ENCODE results near the gene ABCB11.

The ABCB11 gene

GRCh38 chr2:168974428-168974827 is 56.7 kb downstream of the ABCB11 start:
- DNase-seq (ENCODE audit: low read depth) = no peak

GRCh38 chr2:168971261-168971660 is 59.9 kb downstream of the ABCB11 start:
- no peak for DNase-seq (ENCODE audit: low read depth)

- no peak for DNase-seq (ENCODE audit: low read depth)
Observed at GRCh38 chr2:168970711-168971233, 60.4 kb downstream of the ABCB11 start.

- DNase-seq (ENCODE audit: low read depth) = no peak
Observed at GRCh38 chr2:168969865-168970264, 61.3 kb downstream of the ABCB11 start.

GRCh38 chr2:168968342-168968741 is 62.8 kb downstream of the ABCB11 start:
- DNase-seq (ENCODE audit: low read depth) = no peak

- no peak for DNase-seq (ENCODE audit: low read depth)
Observed at GRCh38 chr2:168964251-168964807, 66.8 kb downstream of the ABCB11 start.

- DNase-seq (ENCODE audit: low read depth) = no peak
Observed at GRCh38 chr2:168962636-168963035, 68.5 kb downstream of the ABCB11 start.

- DNase-seq (ENCODE audit: low read depth) = no peak
Observed at GRCh38 chr2:168961450-168962229, 69.5 kb downstream of the ABCB11 start.

GRCh38 chr2:168956392-168956791 is 74.7 kb downstream of the ABCB11 start:
- DNase-seq (ENCODE audit: low read depth) = no peak

GRCh38 chr2:168955321-168955720 is 75.8 kb downstream of the ABCB11 start:
- DNase-seq (ENCODE audit: low read depth) = no peak

GRCh38 chr2:168954256-168954655 is 76.9 kb downstream of the ABCB11 start:
- no peak for DNase-seq (ENCODE audit: low read depth)

- DNase-seq (ENCODE audit: low read depth) = no peak
Observed at GRCh38 chr2:168952424-168952823, 78.7 kb downstream of the ABCB11 start.

- no peak for DNase-seq (ENCODE audit: low read depth)
Observed at GRCh38 chr2:168951871-168952270, 79.3 kb downstream of the ABCB11 start.

GRCh38 chr2:168949324-168949723 is 81.8 kb downstream of the ABCB11 start:
- no peak for DNase-seq (ENCODE audit: low read depth)

- DNase-seq (ENCODE audit: low read depth) = no peak
Observed at GRCh38 chr2:168948621-168949212, 82.4 kb downstream of the ABCB11 start.

GRCh38 chr2:168945508-168945907 is 85.6 kb downstream of the ABCB11 start:
- no peak for DNase-seq (ENCODE audit: low read depth)

- no peak for DNase-seq (ENCODE audit: low read depth)
Observed at GRCh38 chr2:168944065-168944464, 87.1 kb downstream of the ABCB11 start.

GRCh38 chr2:168941297-168941696 is 89.8 kb downstream of the ABCB11 start:
- DNase-seq (ENCODE audit: low read depth) = no peak

- no peak for DNase-seq (ENCODE audit: low read depth)
Observed at GRCh38 chr2:168939918-168940317, 91.2 kb downstream of the ABCB11 start.

GRCh38 chr2:168939061-168939460 is 92.1 kb downstream of the ABCB11 start:
- no peak for DNase-seq (ENCODE audit: low read depth)

- no peak for DNase-seq (ENCODE audit: low read depth)
Observed at GRCh38 chr2:168935810-168936581, 95.1 kb downstream of the ABCB11 start.

- no peak for DNase-seq (ENCODE audit: low read depth)
Observed at GRCh38 chr2:168934826-168935225, 96.3 kb downstream of the ABCB11 start.
